NCI-H2171 treated with DMSO at 0.1 percent for 48 hours (cell line): Measurements from ENCODE around the gene XRCC2.
A peak's percentile ranks its signal among the peaks of the same experiment; 100 is the strongest.

Source experiments
- DNase-seq: peaks from one replicate; lab custom pipeline; 2025; lab: John Stamatoyannopoulos, UW

The XRCC2 gene

DNA sequence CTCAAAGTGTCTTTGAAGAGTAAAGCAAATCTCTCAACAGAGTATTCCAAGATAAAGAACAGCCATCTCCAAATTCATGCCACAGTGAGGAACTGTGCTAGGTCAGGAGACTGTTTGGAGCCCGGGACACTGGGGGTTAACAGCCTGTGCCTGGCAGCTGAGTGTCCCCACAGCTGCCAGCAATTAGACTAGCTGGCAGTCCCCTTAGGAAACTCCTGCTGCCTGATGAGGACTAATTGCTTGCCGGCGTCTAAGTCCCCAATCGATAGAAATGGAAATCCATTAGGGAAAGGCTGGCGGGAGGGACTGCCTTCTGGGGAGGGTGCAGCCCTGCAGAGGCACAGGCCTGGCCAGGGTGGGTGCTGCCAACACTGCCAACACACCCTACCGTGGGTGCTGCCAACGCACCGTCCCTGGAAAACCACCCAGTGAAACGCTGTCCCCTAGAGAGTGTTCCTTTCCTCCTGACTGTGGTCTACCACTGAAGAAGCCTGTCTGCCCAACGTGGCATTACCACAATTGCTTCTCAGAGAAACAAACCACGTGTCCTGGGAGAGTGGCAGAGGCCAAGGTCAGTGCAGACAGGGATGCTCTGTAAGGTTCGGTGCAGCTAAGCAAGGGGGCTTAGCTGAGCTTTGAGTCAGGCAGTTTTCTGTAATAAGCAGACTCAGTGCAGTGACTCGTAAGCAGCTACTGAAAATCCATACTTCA lies 60.8 kb downstream of the XRCC2 start:
- DNase-seq, result peak; percentile 89

DNA sequence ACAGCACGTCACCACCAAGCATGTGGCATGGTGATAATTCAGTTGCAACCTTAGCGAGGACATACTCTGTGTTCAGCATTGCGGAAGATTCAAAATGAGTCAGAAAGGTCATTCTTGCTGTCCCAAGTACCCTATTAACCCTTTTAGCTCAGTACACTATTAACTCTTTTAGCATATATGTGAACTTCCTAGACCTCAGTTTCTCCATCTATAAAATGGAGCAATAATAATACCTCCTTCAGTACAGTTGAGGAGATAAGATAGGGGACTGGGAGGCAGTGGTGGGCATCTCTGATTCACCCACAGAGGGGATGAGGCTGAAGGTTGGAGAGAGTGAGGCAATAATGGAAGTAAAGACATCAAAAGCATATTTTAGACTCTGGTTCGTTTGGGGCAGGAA lies 67.3 kb downstream of the XRCC2 start:
- no peak for DNase-seq

DNA sequence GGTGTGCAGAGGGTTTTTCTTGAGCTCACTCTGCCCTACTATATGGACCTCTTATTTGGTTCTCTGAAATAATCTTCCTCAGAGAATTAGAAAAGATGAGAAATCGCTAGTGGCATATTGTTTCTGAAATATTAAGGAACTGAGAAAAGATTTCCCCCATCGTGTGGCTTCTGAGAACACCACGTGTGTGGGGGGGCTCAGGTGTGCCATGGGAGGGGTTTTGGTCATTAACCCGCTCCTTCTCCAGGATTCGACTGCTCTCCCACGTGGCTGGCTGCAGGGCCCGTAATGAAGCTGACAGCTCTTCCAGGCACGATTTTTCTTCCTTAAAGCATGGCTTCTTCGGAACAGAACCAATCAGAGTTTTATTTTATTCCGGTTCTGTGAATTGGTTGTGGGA lies 67.7 kb downstream of the XRCC2 start:
- no peak for DNase-seq

DNA sequence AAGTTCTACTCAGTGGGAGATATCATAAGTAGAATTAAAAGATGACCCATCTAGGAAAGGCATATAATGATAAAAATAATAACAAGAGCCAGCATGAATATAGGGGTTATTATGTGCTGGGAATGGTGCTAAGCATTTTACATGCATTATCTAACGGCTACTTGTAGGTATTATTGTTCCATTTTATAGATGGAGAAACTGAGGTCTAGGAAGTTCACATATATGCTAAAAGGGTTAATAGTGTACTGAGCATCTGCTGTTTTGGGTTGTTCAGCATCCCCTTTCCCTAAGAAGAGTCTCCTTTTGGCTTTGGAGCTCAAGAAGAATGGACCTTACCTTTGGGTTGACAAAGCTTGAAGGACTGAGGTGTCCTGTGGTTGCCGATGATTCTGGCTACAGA lies 68.9 kb downstream of the XRCC2 start:
- no peak for DNase-seq

DNA sequence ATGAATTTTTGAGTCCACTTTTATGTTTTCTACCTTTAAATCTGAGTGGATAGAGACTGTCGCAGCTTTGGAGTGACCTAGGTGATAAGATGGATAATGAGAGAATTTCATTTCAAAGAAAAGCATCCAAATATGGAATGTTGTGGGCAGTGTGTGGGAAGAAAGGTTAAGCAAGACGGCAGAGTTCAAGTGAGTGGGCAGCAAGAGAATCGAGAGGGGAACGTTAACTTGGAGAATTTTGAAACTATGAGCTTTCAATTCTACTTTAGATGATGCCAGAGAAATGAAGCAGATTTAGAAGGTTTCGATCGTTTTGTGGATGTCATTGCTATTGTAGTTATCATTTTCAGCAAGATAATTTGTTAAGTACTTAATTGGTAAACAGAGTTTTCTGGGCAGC lies 73.0 kb downstream of the XRCC2 start:
- DNase-seq, result no peak

DNA sequence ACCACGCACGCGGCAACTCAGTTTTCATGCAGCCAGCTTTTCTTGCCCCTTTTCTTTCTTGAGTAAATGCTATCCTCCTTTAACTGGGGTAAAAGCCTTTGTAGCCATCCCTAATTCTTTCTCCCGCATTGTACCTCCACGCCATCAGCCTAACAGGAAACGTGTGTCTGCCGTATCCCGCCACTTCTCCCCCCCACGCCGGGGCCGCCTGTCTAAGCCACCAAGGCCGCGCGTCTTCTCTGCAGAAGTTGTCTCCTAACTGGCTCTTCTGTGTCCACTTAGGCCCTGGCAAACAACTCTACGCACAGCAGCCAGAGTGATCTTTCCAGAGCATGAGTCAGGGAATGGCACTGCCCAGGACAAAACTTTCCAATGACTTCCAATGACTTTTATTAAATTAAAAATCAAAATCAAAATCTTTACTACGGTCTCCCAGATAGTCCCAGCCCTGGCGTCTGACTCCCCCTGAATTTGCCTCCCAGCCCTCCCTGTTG lies 74.6 kb downstream of the XRCC2 start:
- DNase-seq, result no peak

DNA sequence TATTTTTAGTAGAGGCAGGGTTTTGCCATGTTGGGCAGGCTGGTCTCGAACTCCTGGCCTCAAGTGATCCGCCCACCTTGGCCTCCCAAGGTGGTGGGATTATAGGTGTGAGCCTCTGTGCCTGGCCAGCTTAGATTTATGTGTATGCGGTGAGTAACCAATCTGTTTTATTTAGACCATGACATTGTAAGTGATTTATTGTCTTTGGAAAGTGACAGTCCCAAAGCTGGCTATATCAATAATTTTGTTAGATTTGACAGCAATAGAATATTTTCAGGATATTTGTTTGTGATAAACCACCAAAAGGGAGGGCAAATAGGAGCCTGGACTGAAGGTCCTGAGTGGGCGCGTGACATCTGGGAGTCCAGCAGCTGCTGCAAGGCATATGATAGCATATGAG lies 75.7 kb downstream of the XRCC2 start:
- no peak for DNase-seq

DNA sequence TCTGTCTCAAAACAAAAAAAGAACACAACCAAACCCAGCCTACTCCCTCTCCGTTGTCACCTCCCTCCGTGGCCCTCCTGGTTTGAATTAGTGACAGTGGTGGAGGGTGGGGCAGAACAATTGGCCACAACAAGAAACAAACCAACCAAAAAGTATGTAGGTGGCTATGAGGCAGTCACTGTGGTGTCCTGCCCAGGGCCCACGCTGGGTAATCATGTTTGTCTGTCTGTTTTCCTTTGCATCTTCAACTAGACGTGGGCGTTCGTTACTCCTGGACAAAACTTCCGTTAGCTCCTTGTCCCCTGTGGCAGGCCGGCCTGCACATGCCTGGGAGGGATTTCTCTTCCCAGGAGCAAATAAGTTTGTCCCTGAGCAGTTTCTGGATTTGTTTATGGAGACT lies 78.4 kb downstream of the XRCC2 start:
- no peak for DNase-seq

DNA sequence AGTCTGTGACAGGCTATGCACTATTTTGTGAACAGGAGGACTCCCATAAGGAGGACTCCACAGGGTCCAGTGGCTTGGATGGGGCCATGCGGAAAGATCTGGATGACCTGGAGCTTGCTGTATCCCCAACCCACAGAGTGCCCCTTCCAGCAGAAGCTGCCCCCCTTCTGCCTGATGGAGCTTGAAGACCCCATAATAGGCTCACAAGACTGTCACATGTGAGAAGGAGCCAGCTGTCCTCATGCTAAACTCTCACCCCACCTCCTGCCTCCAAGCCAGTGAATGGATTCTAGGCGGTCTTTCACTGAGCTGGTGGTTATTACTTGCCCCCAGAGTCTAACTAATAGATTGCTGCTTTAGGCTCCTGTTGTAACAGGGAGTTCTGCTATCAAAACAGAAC lies 79.1 kb downstream of the XRCC2 start:
- no peak for DNase-seq
